IMR-90 (cell line): Measurements from ENCODE around the gene ITGAE.

Experiments used
- BHLHE40 ChIP-seq: fragments of 150-350 bp; IDR thresholded peaks from 2 replicates; pipeline ENCODE4 v1.6.1; 2016; ENCODE audit warnings: mild to moderate bottlenecking, low read depth, low read length
- CEBPB ChIP-seq: IDR thresholded peaks from 2 replicates; pipeline ENCODE4 v1.6.1; 2012; ENCODE audit warnings: low read depth, low read length, improper control_type of control experiment
- CHD1 ChIP-seq: IDR thresholded peaks from 2 replicates; pipeline ENCODE4 v1.6.1; 2012; ENCODE audit warnings: low read depth, low read length, improper control_type of control experiment
- FOS ChIP-seq: fragments of 150-350 bp; IDR thresholded peaks from 2 replicates; pipeline ENCODE4 v1.6.1; 2016; ENCODE audit warnings: low read depth, low read length
- MAFK ChIP-seq: IDR thresholded peaks from 2 replicates; pipeline ENCODE4 v1.6.1; 2012; ENCODE audit warnings: low read depth, low read length, improper control_type of control experiment
- MAZ ChIP-seq: IDR thresholded peaks from 2 replicates; pipeline ENCODE4 v1.6.1; 2012; ENCODE audit warnings: low read depth, mild to moderate bottlenecking, low read length, improper control_type of control experiment, moderate library complexity, borderline replicate concordance
- POLR2A ChIP-seq: IDR thresholded peaks from 2 replicates; pipeline ENCODE4 v1.6.1; 2012; ENCODE audit warnings: mild to moderate bottlenecking, low read depth, low read length
- RAD21 ChIP-seq: IDR thresholded peaks from 2 replicates; pipeline ENCODE4 v1.6.1; 2012; ENCODE audit warnings: low read length, improper control_type of control experiment
- RCOR1 ChIP-seq: IDR thresholded peaks from 2 replicates; pipeline ENCODE4 v1.6.1; 2012; ENCODE audit warnings: mild to moderate bottlenecking, low read length, improper control_type of control experiment; ENCODE audit not compliant: insufficient replicate concordance
- RFX5 ChIP-seq: IDR thresholded peaks from 2 replicates; pipeline ENCODE4 v1.8.0; 2012; ENCODE audit warnings: low read depth, mild to moderate bottlenecking, low read length, moderate library complexity
- SMC3 ChIP-seq: fragments of 150-350 bp; IDR thresholded peaks from 2 replicates; pipeline ENCODE4 v1.6.1; 2016; ENCODE audit warnings: low read depth, mild to moderate bottlenecking, antibody characterized with exemption, low read length, moderate library complexity
- TF ChIP-seq, protein P1 (sequence below): conservative IDR thresholded peaks from 2 replicates; pipeline ENCODE4 v1.5.1; 2012; ENCODE audit warnings: mild to moderate bottlenecking, low read depth, low read length, improper control_type of control experiment
- TF ChIP-seq, protein P2 (sequence below): fragments of 150-350 bp; IDR thresholded peaks from 2 replicates; pipeline ENCODE4 v1.6.1; 2017; ENCODE audit warnings: mild to moderate bottlenecking, antibody characterized with exemption, low read length, low read depth

DNA sequence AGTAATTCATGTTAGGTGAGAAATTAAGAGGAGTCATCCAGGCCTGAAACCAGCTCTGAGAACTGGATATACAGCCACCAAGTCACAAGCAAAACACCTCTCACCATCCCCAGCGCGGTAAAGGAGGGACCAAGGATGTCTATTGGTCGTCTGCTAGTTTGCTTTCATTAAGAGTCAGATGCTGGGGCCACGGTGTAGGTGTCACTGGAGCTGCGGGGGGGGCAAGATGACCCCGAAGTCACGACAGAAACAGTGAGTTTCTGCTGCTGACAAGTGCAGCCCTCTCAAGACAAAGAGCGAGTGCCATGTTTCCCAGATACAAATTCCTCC lies 44.3 kb upstream of the ITGAE start:
- no peak for TF ChIP-seq MAZ
- TF ChIP-seq, protein P1, sequence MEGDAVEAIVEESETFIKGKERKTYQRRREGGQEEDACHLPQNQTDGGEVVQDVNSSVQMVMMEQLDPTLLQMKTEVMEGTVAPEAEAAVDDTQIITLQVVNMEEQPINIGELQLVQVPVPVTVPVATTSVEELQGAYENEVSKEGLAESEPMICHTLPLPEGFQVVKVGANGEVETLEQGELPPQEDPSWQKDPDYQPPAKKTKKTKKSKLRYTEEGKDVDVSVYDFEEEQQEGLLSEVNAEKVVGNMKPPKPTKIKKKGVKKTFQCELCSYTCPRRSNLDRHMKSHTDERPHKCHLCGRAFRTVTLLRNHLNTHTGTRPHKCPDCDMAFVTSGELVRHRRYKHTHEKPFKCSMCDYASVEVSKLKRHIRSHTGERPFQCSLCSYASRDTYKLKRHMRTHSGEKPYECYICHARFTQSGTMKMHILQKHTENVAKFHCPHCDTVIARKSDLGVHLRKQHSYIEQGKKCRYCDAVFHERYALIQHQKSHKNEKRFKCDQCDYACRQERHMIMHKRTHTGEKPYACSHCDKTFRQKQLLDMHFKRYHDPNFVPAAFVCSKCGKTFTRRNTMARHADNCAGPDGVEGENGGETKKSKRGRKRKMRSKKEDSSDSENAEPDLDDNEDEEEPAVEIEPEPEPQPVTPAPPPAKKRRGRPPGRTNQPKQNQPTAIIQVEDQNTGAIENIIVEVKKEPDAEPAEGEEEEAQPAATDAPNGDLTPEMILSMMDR, result no peak
- no peak for TF ChIP-seq POLR2A
- no peak for TF ChIP-seq MAFK
- TF ChIP-seq CEBPB, result no peak
- TF ChIP-seq SMC3, result no peak
- TF ChIP-seq RCOR1, result no peak
- TF ChIP-seq RFX5, result no peak
- TF ChIP-seq BHLHE40, result no peak
- TF ChIP-seq CHD1, result no peak
- TF ChIP-seq RAD21, result no peak
- TF ChIP-seq FOS, result no peak
- TF ChIP-seq, protein P2, sequence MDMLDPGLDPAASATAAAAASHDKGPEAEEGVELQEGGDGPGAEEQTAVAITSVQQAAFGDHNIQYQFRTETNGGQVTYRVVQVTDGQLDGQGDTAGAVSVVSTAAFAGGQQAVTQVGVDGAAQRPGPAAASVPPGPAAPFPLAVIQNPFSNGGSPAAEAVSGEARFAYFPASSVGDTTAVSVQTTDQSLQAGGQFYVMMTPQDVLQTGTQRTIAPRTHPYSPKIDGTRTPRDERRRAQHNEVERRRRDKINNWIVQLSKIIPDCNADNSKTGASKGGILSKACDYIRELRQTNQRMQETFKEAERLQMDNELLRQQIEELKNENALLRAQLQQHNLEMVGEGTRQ, result no peak
